ENCODE data around the gene DCUN1D1. TPM values are rescaled to one million over a fixed set of nuclear protein-coding genes. Genes with fewer than 3 reads are reported as not detected.

The DCUN1D1 gene
- total and polyA plus RNA-seq, 2 of the 8 experiments (the other 6 are each of a cell fraction or from before 2014, with no cell fraction given), result 6.8 to 70.3 TPM

DNA sequence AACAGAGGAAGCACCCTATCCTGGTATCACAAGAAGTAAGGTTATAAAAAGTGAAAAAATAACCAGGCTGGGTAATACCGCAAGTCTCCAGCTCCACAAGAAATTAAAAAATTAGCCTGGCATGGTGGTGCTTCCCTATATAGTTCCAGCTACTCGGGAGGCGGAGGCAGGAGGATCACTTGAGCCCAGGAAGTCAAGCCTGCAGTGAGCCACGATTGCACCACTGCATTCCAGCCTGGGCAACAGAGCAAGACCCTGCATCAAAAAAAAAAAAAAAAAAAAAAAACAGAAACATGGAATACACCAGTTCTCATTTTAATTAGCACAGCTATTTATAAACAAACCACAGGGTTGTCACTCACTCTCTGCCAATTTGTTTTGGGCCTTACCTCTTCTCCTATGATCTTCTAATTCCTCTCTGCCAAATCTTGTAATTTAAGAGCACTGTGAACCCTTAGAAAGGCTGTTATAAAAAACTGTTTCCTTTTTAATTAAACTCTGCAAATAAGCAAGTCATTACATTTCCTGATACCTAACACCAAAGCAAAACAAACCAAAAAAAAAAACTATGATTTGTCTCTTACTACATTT, 22.6 kb downstream of the DCUN1D1 start (continued):
- TF ChIP-seq, protein P1, sequence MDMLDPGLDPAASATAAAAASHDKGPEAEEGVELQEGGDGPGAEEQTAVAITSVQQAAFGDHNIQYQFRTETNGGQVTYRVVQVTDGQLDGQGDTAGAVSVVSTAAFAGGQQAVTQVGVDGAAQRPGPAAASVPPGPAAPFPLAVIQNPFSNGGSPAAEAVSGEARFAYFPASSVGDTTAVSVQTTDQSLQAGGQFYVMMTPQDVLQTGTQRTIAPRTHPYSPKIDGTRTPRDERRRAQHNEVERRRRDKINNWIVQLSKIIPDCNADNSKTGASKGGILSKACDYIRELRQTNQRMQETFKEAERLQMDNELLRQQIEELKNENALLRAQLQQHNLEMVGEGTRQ (IDR thresholded peaks at IDR 0.05; ENCODE audit: low read length), result no peak
- TF ChIP-seq, protein P2, sequence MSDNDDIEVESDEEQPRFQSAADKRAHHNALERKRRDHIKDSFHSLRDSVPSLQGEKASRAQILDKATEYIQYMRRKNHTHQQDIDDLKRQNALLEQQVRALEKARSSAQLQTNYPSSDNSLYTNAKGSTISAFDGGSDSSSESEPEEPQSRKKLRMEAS (IDR thresholded peaks at IDR 0.05), result no peak
- TF ChIP-seq PHF8 (conservative IDR thresholded peaks at IDR 0.05; ENCODE audit: low read depth, low read length), result no peak
- no peak for TF ChIP-seq YY1 (IDR thresholded peaks at IDR 0.05; ENCODE audit: low read depth, low read length)
